ENCODE measurements around the gene LINGO3.

Gene LINGO3

GRCh38 chr19:2321565-2322283 is 13.8 kb upstream of the LINGO3 start:
- DNase-seq (ENCODE audit: extremely low spot score), result no peak
- TF ChIP-seq BHLHE40 (IDR thresholded peaks at IDR 0.05; ENCODE audit: borderline replicate concordance), result no peak
- no peak for TF ChIP-seq ZNF384 (IDR thresholded peaks at IDR 0.05)
- TF ChIP-seq ARNT (IDR thresholded peaks at IDR 0.05), result no peak
- no peak for TF ChIP-seq SP1 (IDR thresholded peaks at IDR 0.05)
- TF ChIP-seq TARDBP (IDR thresholded peaks at IDR 0.05), result no peak
- TF ChIP-seq HDGF (IDR thresholded peaks at IDR 0.05; ENCODE audit: borderline replicate concordance), result no peak
- no peak for TF ChIP-seq L3MBTL2 (conservative IDR thresholded peaks at IDR 0.05)
- no peak for TF ChIP-seq LEF1 (IDR thresholded peaks at IDR 0.05; ENCODE audit: borderline replicate concordance)
- TF ChIP-seq SUZ12 (IDR thresholded peaks at IDR 0.05), result no peak
- TF ChIP-seq PKNOX1 (IDR thresholded peaks at IDR 0.05), result no peak
- no peak for TF ChIP-seq FOXM1 (IDR thresholded peaks at IDR 0.05; ENCODE audit: borderline replicate concordance)
- TF ChIP-seq NFRKB (IDR thresholded peaks at IDR 0.05), result no peak
- no peak for TF ChIP-seq FOXA1 (IDR thresholded peaks at IDR 0.05)
- POLR2A ChIA-PET, result interaction anchor here (0.6 to 1.4 kb wide), 2 partner anchors 154 to 874 kb away, joined by 3 read pairs; partner anchors contain the start of gene GADD45B
- CTCF ChIA-PET, result no interaction called here

- DNase-seq (ENCODE audit: extremely low spot score), result no peak
- CTCF ChIA-PET, result no interaction called here
- POLR2A ChIA-PET, result interaction anchor here (0.6 kb wide), 1 partner anchor 417 kb away, joined by 3 read pairs; no protein-coding TSS in a partner anchor
- TF ChIP-seq FOXA1 (IDR thresholded peaks at IDR 0.05) (no peak), CTBP1 (IDR thresholded peaks at IDR 0.05; ENCODE audit: borderline replicate concordance) (no peak), PKNOX1 (IDR thresholded peaks at IDR 0.05) (no peak), NFRKB (IDR thresholded peaks at IDR 0.05) (no peak)
Observed at GRCh38 chr19:2320939-2321338, 13.0 kb upstream of the LINGO3 start.

- DNase-seq (ENCODE audit: extremely low spot score), result no peak
- TF ChIP-seq SP1 (IDR thresholded peaks at IDR 0.05) (no peak), PKNOX1 (IDR thresholded peaks at IDR 0.05) (no peak), LEF1 (IDR thresholded peaks at IDR 0.05; ENCODE audit: borderline replicate concordance) (no peak), NFRKB (IDR thresholded peaks at IDR 0.05) (no peak), ZNF384 (IDR thresholded peaks at IDR 0.05) (no peak), SUZ12 (IDR thresholded peaks at IDR 0.05) (no peak), HDGF (IDR thresholded peaks at IDR 0.05; ENCODE audit: borderline replicate concordance) (no peak), FOXM1 (IDR thresholded peaks at IDR 0.05; ENCODE audit: borderline replicate concordance) (no peak), FOXA1 (IDR thresholded peaks at IDR 0.05) (no peak), L3MBTL2 (conservative IDR thresholded peaks at IDR 0.05) (no peak), CTBP1 (IDR thresholded peaks at IDR 0.05; ENCODE audit: borderline replicate concordance) (no peak), ELF4 (IDR thresholded peaks at IDR 0.05) (no peak), TARDBP (IDR thresholded peaks at IDR 0.05) (no peak)
- CTCF ChIA-PET, result no interaction called here
- POLR2A ChIA-PET, result interaction anchor here (2.1 kb wide), 1 partner anchor 8 kb away, joined by 11 read pairs; the partner anchor contains the start of genes LSM7 and SPPL2B
Observed at GRCh38 chr19:2320049-2320448, 12.1 kb upstream of the LINGO3 start.

- TF ChIP-seq FOXM1 (IDR thresholded peaks at IDR 0.05; ENCODE audit: borderline replicate concordance) (no peak), SP1 (IDR thresholded peaks at IDR 0.05) (no peak), LEF1 (IDR thresholded peaks at IDR 0.05; ENCODE audit: borderline replicate concordance) (no peak), BHLHE40 (IDR thresholded peaks at IDR 0.05; ENCODE audit: borderline replicate concordance) (no peak), CTBP1 (IDR thresholded peaks at IDR 0.05; ENCODE audit: borderline replicate concordance) (no peak), ELF4 (IDR thresholded peaks at IDR 0.05) (no peak), TARDBP (IDR thresholded peaks at IDR 0.05) (no peak), HDGF (IDR thresholded peaks at IDR 0.05; ENCODE audit: borderline replicate concordance) (no peak), ZNF384 (IDR thresholded peaks at IDR 0.05) (no peak), FOXK2 (IDR thresholded peaks at IDR 0.05) (no peak), PKNOX1 (IDR thresholded peaks at IDR 0.05) (no peak), L3MBTL2 (conservative IDR thresholded peaks at IDR 0.05) (no peak), NFRKB (IDR thresholded peaks at IDR 0.05) (no peak)
- ChIA-PET CTCF (interaction anchor here (1.4 kb wide), 1 partner anchor 45 kb away, joined by 3 read pairs; no protein-coding TSS in a partner anchor), POLR2A (interaction anchor here (2.1 kb wide), 1 partner anchor 8 kb away, joined by 11 read pairs; the partner anchor contains the start of genes LSM7 and SPPL2B)
- no peak for DNase-seq (ENCODE audit: extremely low spot score)
Observed at GRCh38 chr19:2319551-2319950, 11.6 kb upstream of the LINGO3 start.

GRCh38 chr19:2318923-2319322 is 11.0 kb upstream of the LINGO3 start:
- ChIA-PET POLR2A (interaction anchor here (2.1 kb wide), 1 partner anchor 9 kb away, joined by 11 read pairs; the partner anchor contains the start of genes LSM7 and SPPL2B), CTCF (interaction anchor here (1.4 kb wide), 1 partner anchor 44 kb away, joined by 3 read pairs; no protein-coding TSS in a partner anchor)
- DNase-seq (ENCODE audit: extremely low spot score), result no peak
- TF ChIP-seq ARNT (IDR thresholded peaks at IDR 0.05) (no peak), BHLHE40 (IDR thresholded peaks at IDR 0.05; ENCODE audit: borderline replicate concordance) (no peak), ELF4 (IDR thresholded peaks at IDR 0.05) (no peak), SP1 (IDR thresholded peaks at IDR 0.05) (no peak), TARDBP (IDR thresholded peaks at IDR 0.05) (no peak), PKNOX1 (IDR thresholded peaks at IDR 0.05) (no peak), FOXM1 (IDR thresholded peaks at IDR 0.05; ENCODE audit: borderline replicate concordance) (no peak), FOXA1 (IDR thresholded peaks at IDR 0.05) (no peak), LEF1 (IDR thresholded peaks at IDR 0.05; ENCODE audit: borderline replicate concordance) (no peak), ZNF384 (IDR thresholded peaks at IDR 0.05) (no peak; the same call in 1 of the 2 replicates), HDGF (IDR thresholded peaks at IDR 0.05; ENCODE audit: borderline replicate concordance) (no peak), SUZ12 (IDR thresholded peaks at IDR 0.05) (no peak), CTBP1 (IDR thresholded peaks at IDR 0.05; ENCODE audit: borderline replicate concordance) (no peak)
